ENCODE measurements around the gene DVL1.
A peak's percentile ranks its signal among the peaks of the same experiment; 100 is the strongest.

Gene DVL1

DNA sequence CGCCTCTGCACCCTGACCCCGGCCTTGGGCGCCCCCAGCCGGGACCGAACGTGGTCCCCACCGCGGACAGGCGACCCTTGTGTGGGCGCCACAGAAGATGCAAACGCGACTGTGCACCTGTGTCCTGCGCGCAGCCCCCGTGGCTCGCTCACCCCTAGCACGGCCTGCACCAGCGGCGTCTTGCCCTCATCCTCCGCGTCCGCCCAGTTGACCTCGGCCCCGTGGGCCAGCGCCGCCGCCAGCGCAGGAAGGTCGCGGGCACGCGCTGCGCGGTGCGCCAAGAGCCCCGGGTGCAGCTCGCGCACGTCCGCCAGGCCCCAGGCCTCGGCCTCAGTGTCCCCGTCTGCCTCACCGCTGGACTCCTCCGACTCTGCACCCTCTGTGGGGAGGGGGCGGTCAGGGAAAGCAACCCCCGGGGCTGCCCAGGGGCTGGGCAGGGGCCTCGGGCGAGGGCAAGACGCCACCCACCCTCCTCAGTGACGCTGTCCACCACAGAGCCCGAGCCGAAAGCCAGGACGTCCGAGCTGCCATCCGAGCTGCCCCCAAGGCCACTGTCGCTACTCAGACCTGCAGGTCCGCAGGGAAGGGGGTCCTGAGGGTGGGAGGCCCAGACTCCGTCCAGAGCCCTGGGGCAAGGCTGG lies 54.8 kb downstream of the DVL1 start:
- DNase-seq: no peak

GRCh38 chr1:1293263-1294249 lies 55.7 kb downstream of the DVL1 start:
- no peak for DNase-seq

- no peak for DNase-seq
Observed at GRCh38 chr1:1292851-1293250, 56.4 kb downstream of the DVL1 start.

DNA sequence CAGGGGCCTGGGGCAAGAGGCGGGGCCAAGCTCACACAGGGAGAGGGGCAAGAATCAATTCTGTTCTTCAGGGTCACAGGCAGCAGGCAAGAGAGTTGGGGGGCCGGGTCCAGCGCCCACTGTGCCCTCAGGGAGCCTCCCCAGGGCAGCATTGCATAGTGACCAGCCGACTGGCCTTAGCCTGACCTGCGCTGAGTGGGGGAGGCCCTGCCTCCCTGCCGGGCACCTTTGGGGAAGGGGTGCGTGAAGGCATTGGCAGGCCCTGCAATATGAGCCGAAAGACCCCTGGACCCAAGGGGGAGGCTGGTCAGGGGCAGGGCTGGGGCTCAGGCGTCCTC lies 56.8 kb downstream of the DVL1 start:
- DNase-seq: no peak

GRCh38 chr1:1291548-1292441 lies 57.4 kb downstream of the DVL1 start:
- peak; percentile 68 for DNase-seq

- DNase-seq: no peak
Observed at GRCh38 chr1:1291023-1291528, 58.1 kb downstream of the DVL1 start.

DNA sequence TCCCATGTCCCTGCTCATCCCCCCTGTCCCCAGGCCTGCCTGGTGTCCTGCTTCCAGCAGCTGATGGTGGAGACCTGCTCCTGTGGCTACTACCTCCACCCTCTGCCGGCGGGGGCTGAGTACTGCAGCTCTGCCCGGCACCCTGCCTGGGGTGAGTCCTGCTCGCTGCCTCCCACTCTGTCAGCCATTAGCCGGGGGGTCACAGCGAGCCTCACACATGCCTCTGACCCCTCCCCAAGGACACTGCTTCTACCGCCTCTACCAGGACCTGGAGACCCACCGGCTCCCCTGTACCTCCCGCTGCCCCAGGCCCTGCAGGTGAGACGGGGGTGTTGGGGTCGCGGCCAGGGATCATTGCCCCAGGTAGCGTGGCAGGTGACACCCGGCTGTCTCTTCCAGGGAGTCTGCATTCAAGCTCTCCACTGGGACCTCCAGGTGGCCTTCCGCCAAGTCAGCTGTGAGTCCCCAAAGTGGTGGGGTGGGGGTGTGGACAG lies 58.9 kb downstream of the DVL1 start:
- DNase-seq: peak; percentile 70

- DNase-seq: no peak
Observed at GRCh38 chr1:1287288-1288110, 61.7 kb downstream of the DVL1 start.

- no peak for DNase-seq
Observed at GRCh38 chr1:1286313-1287261, 62.6 kb downstream of the DVL1 start.

DNA sequence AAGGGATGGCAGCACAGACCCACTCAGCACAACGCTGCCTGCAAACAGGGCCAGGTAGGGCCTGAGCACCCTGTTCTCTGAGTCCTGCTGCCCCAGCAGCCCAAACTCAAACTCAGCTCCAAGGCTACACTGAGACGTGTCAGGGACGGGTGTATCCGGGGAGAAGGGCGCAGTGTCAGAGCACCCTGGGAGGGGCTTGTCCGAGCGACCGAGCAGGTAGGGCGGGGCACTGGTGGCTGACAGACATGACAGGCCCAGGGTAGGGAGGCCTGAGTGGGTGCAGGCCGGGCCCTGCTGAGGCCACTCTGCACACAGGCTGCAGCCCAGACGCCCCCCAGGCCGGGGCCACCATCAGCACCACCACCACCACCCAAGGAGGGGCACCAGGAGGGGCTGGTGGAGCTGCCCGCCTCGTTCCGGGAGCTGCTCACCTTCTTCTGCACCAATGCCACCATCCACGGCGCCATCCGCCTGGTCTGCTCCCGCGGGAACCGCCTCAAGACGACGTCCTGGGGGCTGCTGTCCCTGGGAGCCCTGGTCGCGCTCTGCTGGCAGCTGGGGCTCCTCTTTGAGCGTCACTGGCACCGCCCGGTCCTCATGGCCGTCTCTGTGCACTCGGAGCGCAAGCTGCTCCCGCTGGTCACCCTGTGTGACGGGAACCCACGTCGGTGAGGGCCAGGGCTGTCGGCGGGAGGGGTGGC lies 63.5 kb downstream of the DVL1 start:
- DNase-seq: no peak

Measured in stimulated activated CD4-positive, alpha-beta T cell treated with anti-CD3 and anti-CD28 coated beads, Interleukin-4, amount 100 ng/mL, for 24 hours (primary cell).